Stimulated activated naive CD8-positive, alpha-beta T cell treated with anti-CD3 and anti-CD28 coated beads, Interleukin-15, Interleukin-2, amounts not matched to agents 100 ng/mL and 50 ng/mL, for 24 hours (primary cell): Measurements from ENCODE around the gene OCRL.

ENCODE experiments used
- H3K27ac Mint-ChIP-seq: one replicate; pipeline ENCODE4 v1.8.0; 2021; ENCODE audit warnings: mild to moderate bottlenecking, mixed read lengths
- H3K27me3 Mint-ChIP-seq: one replicate; pipeline ENCODE4 v1.8.0; 2021; ENCODE audit warnings: mixed read lengths
- H3K36me3 Mint-ChIP-seq: one replicate; pipeline ENCODE4 v1.8.0; 2021; ENCODE audit warnings: low read depth, mixed read lengths
- H3K4me1 Mint-ChIP-seq: one replicate; pipeline ENCODE4 v1.8.0; 2021; ENCODE audit warnings: low read depth, mixed read lengths
- H3K4me3 Mint-ChIP-seq: one replicate; pipeline ENCODE4 v1.8.0; 2021; ENCODE audit warnings: mild to moderate bottlenecking, mixed read lengths
- H3K9me3 Mint-ChIP-seq: one replicate; pipeline ENCODE4 v1.8.0; 2021; ENCODE audit warnings: mixed read lengths

The OCRL gene

DNA sequence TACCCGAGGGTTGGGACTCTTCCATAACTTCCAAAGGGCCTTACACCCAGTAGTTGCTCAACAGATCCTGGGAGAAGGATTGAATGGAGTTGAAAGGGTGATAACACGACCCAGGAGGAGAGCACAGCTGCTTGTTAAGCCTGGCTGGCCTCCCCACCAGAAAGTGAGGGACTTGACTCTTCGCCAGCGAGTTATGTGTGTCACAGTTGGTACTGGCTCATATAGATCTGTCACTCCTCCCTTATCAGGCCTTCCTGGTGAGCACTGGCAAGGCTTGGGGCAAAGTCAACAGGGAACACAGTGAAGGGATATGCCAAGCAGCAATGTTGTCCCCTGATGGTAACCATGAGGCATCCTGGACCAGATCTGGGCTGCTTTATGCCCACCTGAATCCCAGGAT, 78.9 kb downstream of the OCRL start:
- H3K27me3 Mint-ChIP-seq: no peaks in the 10 kb centered on the region
- no peaks in the 10 kb centered on the region for H3K4me1 Mint-ChIP-seq
- no peak overlapping the region for H3K4me3 Mint-ChIP-seq
- no peaks in the 10 kb centered on the region for H3K36me3 Mint-ChIP-seq
- H3K27ac Mint-ChIP-seq: no peak overlapping the region
- H3K9me3 Mint-ChIP-seq: no peaks in the 10 kb centered on the region

DNA sequence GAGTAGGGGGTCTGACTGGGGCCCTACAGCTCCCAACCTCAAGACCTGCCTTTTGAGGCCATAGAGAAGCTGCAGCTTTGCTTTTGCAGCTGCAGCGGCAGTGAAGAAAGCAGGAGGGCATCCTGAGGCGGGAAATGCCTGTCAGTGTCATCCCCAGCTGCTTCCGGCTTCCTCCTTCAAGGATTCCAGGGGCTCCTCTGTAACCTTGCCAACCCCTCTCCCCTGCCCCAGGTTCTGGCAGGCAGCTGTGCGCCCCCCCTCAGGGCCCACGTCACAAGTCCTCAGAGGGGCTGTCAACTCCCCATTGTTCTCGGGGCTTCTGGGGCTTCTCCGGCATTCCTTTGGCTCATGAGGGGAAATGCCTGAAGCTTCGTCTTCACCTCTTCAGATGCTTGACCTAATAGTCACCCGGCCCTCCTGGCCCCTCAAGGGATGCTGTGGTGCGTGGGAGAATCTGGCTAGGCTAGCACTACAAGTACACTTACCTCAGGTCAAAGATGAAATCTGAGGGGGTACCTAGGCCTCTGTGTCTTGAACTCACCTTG, 82.8 kb downstream of the OCRL start:
- H3K4me1 Mint-ChIP-seq: no peaks in the 10 kb centered on the region
- peaks cover 3% of the 10 kb centered on the region for H3K27me3 Mint-ChIP-seq
- H3K27ac Mint-ChIP-seq: no peak overlapping the region
- no peaks in the 10 kb centered on the region for H3K36me3 Mint-ChIP-seq
- no peak overlapping the region for H3K4me3 Mint-ChIP-seq
- H3K9me3 Mint-ChIP-seq: no peaks in the 10 kb centered on the region

DNA sequence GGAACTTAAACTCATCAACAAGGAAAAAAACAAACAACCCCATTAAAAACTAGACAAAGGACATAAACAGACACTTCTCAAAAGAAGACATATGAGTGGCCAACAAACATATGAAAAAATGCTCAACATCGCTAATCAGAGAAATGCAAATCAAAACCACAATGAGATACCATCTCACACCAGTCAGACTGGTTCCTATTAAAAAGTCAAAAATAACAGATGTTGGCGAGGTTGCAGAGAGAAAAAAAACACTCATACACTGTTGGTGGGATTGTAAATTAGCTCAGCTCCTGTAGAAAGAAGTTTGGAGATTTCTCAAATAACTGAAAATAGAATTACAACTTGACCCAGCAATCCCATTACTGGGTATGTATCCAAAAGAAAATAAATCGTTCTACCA, 86.0 kb downstream of the OCRL start:
- Mint-ChIP-seq H3K36me3 (no peaks in the 10 kb centered on the region), H3K9me3 (no peaks in the 10 kb centered on the region), H3K4me3 (no peak overlapping the region), H3K4me1 (no peaks in the 10 kb centered on the region), H3K27ac (no peak overlapping the region), H3K27me3 (peaks cover 3% of the 10 kb centered on the region)

DNA sequence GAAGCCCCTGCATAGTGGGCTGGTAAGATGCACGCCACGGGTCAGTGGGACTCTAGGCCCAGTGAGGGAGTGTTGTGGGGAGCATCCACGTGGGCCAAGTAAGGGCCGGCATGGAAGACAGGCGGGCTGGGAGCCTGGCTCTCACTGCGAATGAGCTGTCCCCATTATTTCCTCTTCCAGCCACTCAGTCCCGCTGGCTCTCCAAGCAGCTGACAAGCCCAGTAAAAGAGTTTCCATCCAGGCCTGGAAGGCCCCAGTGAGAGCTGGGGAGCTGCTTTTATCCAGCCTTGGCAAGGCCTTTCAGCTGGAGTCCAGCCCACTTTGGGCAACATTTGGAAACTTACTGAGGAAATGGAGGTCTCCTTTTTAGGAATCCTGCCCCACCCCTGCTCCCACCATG, 89.8 kb downstream of the OCRL start:
- Mint-ChIP-seq H3K4me3 (no peak overlapping the region), H3K36me3 (no peaks in the 10 kb centered on the region), H3K27me3 (peaks cover 3% of the 10 kb centered on the region), H3K4me1 (no peaks in the 10 kb centered on the region), H3K27ac (no peak overlapping the region), H3K9me3 (no peaks in the 10 kb centered on the region)

DNA sequence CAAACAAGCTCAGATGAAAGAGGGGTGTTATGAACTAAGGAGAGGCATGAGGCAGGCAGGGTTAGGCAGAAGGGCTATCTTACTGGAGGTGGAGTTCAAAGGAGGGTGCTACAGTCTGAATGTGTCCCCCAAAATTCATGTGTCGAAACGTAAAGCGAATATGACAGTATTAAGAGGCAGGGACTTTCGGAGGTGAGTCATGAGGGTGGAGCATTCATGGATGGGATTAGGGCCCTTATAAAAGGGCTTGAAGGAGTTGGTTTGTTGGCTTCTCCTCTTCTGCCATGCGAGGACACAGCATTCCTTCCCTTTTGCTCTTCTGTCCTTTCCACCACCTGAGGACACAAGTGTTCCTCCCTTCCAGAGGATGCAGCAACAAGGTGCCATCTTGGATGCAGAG, 91.8 kb downstream of the OCRL start:
- no peaks in the 10 kb centered on the region for H3K4me1 Mint-ChIP-seq
- H3K27me3 Mint-ChIP-seq: no peaks in the 10 kb centered on the region
- no peaks in the 10 kb centered on the region for H3K36me3 Mint-ChIP-seq
- H3K4me3 Mint-ChIP-seq: no peak overlapping the region
- no peaks in the 10 kb centered on the region for H3K9me3 Mint-ChIP-seq
- H3K27ac Mint-ChIP-seq: no peak overlapping the region

DNA sequence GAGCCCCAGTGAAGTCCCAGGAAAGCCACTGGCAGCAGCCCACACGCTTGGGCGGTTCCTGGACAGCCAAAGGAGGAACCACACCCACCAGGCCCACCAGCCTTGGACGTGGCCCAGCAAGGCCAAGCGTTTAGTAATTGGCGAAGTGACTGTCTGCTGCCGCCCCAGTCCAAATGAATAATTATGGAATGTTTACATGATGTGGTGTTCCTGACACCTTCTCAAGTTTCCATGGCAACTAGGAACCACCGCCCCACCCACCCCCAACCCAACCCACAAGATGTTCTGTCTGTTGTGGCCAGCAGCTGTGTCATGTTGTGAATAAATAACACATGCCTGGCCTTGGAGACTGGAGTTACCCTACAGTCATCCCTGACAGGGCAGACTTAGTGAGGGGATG, 92.4 kb downstream of the OCRL start:
- Mint-ChIP-seq H3K27ac (no peak overlapping the region), H3K4me1 (no peaks in the 10 kb centered on the region), H3K4me3 (no peak overlapping the region), H3K36me3 (no peaks in the 10 kb centered on the region), H3K9me3 (no peaks in the 10 kb centered on the region), H3K27me3 (no peaks in the 10 kb centered on the region)

DNA sequence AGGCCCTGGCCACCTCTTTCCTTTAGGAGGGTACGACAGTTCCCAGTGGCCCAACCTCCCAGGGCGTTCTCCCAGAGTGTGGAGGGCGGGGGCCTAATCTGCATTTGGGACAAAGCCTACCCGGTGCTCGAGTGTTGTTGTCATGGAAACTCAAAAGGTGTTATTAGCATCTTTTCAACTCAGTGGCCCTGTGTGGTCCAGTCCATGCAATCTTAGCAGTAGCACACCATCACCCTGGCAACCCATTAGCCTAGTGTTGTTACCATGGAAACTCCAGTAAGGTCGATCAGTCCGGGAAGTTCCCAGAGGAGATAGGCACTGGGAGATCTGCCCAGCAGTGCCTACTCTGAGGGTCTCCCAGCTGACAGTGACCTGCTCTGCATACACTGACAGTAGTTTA, 94.5 kb downstream of the OCRL start:
- H3K27me3 Mint-ChIP-seq: no peaks in the 10 kb centered on the region
- no peaks in the 10 kb centered on the region for H3K9me3 Mint-ChIP-seq
- H3K4me1 Mint-ChIP-seq: no peaks in the 10 kb centered on the region
- H3K4me3 Mint-ChIP-seq: no peak overlapping the region
- no peaks in the 10 kb centered on the region for H3K36me3 Mint-ChIP-seq
- H3K27ac Mint-ChIP-seq: no peak overlapping the region

DNA sequence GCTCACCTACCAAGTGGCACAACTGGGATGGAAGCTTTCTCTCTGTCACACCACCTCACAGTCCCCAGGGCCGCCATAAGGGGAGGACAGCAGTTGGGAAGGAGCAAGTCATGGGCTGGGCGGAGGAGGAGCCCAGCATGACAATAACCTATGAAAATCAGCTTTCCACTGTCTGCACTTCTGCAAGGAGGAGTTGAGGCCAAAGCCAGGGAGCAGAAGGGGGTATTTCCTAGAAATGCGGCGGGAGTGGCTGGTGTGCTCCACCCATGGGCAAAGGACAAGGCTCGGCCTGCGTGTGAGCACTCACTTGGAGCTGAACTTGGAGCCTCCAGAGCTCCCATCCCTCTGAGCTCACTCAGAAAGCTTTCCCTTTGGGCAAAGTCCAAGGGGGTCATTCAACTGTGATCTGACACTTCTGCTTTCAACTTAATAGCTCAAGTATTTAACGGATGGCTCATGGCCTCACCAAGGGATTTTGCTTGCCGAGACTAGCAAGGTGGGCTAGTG, 96.2 kb downstream of the OCRL start:
- Mint-ChIP-seq H3K4me3 (no peak overlapping the region), H3K27ac (no peak overlapping the region), H3K27me3 (no peaks in the 10 kb centered on the region), H3K4me1 (no peaks in the 10 kb centered on the region), H3K36me3 (no peaks in the 10 kb centered on the region), H3K9me3 (no peaks in the 10 kb centered on the region)

DNA sequence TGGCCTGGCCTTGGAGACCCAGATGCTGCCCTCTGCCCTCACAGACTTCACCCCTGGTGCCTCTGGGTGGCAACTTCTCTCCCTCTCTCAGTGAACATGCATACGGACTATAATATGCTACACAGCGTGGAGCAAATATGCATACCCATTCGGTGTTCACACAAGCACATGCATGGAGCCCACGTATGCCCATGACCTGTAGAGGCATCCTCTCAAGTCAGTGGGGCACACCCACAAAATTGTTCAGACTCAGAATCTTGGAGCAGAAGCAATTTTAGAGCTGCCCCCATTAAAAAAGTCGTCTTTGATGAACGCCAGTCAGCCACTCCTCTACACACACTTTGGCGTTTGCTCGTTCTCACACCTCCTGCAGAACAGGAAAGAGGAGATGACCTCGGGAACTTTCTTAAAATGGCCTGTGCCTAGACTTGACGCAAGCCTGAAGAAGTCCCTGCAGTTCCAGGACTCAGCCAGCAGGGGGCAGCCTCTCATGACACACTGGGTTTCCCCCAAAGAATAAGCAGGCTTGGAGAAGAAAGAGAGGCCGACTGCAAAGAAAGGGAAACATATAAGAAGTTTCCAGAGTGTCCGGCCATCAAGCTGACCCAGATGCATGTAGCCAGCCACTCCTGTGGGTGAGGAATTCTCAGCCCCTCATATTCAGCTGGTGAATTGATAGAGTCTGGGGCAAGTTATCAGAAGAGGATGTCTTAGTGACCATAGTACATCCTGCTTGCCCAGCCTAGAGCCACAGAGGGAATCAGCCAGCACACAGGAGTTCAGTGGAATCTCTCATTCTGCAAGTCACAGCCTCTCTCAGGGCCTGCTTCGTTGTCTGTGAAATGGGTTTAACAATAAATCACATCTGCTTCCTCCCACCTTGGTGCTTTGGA, 97.4 kb downstream of the OCRL start:
- no peaks in the 10 kb centered on the region for H3K4me1 Mint-ChIP-seq
- H3K9me3 Mint-ChIP-seq: no peaks in the 10 kb centered on the region
- no peaks in the 10 kb centered on the region for H3K27me3 Mint-ChIP-seq
- no peak overlapping the region for H3K4me3 Mint-ChIP-seq
- H3K27ac Mint-ChIP-seq: no peak overlapping the region
- no peaks in the 10 kb centered on the region for H3K36me3 Mint-ChIP-seq

DNA sequence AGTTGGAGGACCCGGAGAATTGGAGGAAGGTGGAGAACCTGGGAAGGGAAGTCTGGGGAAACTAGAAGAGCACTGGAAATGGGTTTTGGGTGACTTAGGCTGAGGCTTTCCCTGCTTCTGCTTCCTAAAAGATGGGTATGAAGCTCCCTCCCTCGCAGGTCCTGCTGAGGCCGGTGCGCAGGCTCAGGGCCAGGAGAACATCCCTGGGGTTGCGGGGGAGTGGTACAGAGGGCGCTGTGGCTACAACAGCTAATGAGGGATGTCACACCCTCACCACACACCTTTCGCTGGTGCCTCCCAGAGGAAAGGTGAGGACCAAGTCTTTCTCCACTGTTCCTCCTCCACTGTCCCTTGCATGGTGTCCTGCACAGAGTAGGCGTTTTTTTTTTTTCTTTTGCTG, 98.9 kb downstream of the OCRL start:
- no peaks in the 10 kb centered on the region for H3K4me1 Mint-ChIP-seq
- no peak overlapping the region for H3K27ac Mint-ChIP-seq
- H3K9me3 Mint-ChIP-seq: no peaks in the 10 kb centered on the region
- H3K36me3 Mint-ChIP-seq: no peaks in the 10 kb centered on the region
- H3K4me3 Mint-ChIP-seq: no peak overlapping the region
- H3K27me3 Mint-ChIP-seq: no peaks in the 10 kb centered on the region

DNA sequence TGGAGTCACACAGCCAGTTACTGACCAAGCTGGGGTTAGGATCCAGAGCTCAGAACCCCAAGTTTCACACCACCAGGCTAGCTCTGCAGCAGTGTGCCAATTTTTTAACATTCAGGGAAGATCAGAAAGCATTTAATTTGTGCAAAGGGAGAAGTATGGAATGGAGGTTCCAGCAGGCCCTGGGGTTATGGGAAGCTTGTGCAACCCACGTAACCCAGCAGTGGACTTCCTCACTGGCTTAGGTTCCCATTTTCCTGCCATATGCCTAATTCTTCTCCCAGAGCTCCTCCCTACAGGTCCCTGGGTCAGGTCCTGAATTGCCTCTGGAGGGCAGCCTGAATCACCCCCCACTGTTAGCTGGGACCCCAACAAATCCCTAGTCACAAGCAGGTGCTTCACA, 100.7 kb downstream of the OCRL start:
- Mint-ChIP-seq H3K27ac (no peak overlapping the region), H3K36me3 (no peaks in the 10 kb centered on the region), H3K27me3 (no peaks in the 10 kb centered on the region), H3K9me3 (no peaks in the 10 kb centered on the region), H3K4me3 (no peak overlapping the region), H3K4me1 (no peaks in the 10 kb centered on the region)

DNA sequence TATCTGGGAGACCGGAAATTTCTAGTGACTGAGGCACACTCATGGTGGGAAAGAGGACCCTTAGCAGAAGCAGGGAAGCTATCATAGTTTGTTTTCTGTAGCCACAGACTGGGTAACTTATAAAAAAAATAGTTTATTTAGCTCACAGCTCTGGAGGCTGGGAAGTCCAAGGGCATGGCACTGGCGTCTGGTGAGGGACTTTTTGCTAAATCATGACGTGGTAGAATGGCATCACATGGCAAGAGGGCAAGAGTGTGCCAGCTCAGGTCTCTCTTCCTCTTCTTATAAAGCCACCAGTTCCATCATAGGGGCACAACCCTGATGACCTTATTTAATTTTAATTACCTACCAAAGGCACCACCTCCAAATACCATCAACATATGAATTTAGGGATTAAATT, 101.4 kb downstream of the OCRL start:
- Mint-ChIP-seq H3K36me3 (no peaks in the 10 kb centered on the region), H3K4me3 (no peak overlapping the region), H3K27me3 (no peaks in the 10 kb centered on the region), H3K27ac (no peak overlapping the region), H3K9me3 (no peaks in the 10 kb centered on the region), H3K4me1 (no peaks in the 10 kb centered on the region)

DNA sequence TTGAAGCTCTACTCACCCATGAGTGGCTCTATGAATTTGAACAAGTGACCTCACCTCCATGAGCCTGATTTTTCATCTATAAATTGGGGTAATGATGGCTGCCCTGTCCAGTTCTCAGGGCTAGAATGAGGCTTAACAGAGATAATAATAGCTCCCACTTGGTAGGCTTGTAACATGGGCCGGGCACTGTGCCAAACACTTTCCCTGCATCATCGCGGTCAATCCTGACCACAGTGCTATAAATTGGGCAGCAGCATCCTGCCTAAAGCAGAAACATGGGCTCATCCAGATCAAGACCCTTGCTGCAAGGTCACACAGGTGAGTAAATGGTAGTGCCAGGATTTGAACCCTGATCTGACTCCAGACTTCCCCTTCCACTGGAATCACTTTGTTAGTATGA, 101.9 kb downstream of the OCRL start:
- H3K4me1 Mint-ChIP-seq: no peaks in the 10 kb centered on the region
- no peak overlapping the region for H3K4me3 Mint-ChIP-seq

More for the DNA sequence above, 101.9 kb downstream of the OCRL start:
- no peaks in the 10 kb centered on the region for H3K36me3 Mint-ChIP-seq
- no peak overlapping the region for H3K27ac Mint-ChIP-seq
- H3K9me3 Mint-ChIP-seq: no peaks in the 10 kb centered on the region
- no peaks in the 10 kb centered on the region for H3K27me3 Mint-ChIP-seq
